Activated T-cell treated with anti-CD3 and anti-CD28 coated beads for 48 hours (primary cell): ENCODE data around the gene PPM1D.
"Not testable (repeated sequence)": the region's sequence is repeated elsewhere in the genome, so short reads cannot be mapped to it uniquely, and the experiment has no call there.

ENCODE experiments used
- DNase-seq: peaks from one replicate; pipeline ENCODE4 v3.0.0-alpha.2; 2020; ENCODE audit warnings: low read depth

PPM1D gene

DNA sequence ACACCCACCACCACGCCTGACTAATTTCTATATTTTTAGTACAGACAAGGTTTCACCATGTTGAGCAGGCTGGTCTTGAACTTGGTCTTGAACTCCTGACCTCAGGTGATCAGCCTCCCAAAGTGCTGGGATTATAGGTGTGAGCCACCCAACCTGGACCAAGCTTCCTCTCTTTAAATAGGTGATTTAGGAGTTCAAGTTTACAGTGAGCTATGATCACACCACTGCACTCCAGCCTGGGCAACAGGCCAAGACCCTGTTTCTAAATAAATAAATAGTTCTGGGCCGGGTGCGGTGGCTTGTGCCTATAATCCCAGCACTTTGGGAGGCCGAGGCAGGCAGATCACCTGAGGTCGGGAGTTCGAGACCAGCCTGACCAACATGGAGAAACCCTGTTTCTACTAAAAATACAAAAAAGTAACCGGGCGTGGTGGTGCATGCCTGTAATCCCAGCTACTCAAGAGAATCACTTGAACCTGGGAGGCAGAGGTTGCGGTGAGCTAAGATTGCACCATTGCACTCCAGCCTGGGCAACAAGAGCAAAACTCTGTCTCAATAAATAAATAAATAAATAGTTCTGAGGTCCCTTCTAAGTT lies 6.5 kb upstream of the PPM1D start:
- DNase-seq = not testable (repeated sequence)

DNA sequence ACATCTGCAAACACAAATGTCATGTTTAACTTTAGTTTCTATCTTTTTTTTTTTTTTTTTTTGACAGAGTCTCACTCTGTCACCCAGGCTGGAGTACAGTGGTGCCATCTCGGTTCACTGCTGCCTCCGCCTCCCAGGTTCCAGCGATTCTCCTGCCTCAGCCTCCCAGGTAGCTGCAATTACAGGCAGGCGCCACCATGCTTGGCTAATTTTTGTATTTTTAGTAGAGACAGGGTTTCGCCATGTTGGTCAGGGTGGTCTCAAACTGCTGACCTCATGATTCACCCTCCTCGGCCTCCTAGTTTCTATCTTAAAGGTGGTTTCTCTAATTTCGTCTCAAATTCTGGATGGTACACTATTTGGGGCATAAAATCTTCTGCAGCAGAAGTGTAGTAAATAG lies 5.8 kb upstream of the PPM1D start:
- not testable (repeated sequence) for DNase-seq

DNA sequence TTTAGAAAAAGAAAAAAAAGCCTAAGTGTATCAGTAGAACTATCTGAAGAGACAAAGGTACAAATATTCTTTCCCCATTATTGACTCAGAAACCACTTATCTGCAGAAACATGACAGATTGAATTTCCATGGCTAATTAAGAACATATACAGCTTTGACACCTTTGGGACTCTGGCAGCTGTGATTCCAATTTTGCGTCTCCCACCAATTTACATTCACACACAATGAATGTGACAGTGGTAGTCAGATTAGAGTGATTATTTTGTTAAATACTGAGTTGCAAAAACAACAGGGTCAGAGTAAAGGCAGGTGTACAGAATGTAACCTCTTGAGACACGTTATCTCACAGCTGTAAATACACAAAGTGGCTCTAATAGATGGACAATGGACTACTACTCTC lies 5.3 kb upstream of the PPM1D start:
- no peak for DNase-seq

DNA sequence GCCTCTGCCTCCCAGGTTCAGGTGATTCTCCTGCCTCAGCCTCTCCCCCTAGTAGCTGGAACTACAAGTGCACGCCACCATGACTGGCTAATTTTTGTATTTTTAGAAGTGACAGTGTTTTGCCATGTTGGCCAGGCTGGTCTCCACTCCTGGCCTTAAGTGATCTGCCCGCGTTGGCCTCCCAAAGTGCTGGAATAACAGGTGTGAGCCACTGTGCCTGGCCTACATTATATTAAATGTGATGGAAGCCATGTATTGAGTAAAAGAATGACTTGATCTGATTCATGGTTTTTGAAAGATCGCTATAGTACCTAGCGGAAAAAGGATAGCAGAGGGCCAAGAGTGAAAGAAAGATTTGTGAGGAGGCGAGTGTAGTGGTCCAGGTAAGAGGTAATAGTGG lies 2.7 kb upstream of the PPM1D start:
- DNase-seq = no peak

GRCh38 chr17:60598001-60598736 lies 1.8 kb upstream of the PPM1D start:
- DNase-seq = no peak

- DNase-seq = no peak
Observed at GRCh38 chr17:60599220-60599619, 773 bp upstream of the PPM1D start.

DNA sequence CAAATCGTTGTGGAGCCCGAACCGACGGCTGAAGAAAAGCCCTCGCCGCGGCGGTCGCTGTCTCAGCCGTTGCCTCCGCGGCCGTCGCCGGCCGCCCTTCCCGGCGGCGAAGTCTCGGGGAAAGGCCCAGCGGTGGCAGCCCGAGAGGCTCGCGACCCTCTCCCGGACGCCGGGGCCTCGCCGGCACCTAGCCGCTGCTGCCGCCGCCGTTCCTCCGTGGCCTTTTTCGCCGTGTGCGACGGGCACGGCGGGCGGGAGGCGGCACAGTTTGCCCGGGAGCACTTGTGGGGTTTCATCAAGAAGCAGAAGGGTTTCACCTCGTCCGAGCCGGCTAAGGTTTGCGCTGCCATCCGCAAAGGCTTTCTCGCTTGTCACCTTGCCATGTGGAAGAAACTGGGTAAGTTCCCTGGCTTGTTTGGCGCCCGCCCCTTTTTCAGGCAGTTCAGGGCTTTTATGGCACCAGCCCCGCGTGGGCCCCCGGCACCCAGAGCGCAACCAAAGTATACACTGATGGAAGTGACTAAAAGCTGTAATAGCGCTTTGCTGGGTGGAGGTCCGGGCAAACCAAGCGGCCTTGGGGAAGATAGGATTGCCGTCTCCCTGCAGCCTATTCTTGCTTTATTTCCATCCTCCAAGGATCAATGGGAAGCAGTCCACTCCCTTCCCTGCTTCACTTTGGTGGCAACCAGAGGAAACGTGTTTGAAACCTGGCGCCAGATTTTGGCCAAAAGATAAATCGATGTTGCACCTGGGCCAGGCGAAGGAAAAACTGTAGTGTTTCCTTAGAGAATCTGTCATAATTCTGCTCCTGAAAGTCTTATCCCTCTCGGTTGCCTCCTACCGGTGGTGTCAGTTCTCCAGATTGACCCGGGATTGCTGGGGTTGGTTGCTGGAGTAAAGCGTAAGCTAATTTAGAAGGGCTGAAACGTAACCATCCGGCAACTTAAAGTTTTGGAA lies 775 bp downstream of the PPM1D start:
- DNase-seq = peak; percentile 54

DNA sequence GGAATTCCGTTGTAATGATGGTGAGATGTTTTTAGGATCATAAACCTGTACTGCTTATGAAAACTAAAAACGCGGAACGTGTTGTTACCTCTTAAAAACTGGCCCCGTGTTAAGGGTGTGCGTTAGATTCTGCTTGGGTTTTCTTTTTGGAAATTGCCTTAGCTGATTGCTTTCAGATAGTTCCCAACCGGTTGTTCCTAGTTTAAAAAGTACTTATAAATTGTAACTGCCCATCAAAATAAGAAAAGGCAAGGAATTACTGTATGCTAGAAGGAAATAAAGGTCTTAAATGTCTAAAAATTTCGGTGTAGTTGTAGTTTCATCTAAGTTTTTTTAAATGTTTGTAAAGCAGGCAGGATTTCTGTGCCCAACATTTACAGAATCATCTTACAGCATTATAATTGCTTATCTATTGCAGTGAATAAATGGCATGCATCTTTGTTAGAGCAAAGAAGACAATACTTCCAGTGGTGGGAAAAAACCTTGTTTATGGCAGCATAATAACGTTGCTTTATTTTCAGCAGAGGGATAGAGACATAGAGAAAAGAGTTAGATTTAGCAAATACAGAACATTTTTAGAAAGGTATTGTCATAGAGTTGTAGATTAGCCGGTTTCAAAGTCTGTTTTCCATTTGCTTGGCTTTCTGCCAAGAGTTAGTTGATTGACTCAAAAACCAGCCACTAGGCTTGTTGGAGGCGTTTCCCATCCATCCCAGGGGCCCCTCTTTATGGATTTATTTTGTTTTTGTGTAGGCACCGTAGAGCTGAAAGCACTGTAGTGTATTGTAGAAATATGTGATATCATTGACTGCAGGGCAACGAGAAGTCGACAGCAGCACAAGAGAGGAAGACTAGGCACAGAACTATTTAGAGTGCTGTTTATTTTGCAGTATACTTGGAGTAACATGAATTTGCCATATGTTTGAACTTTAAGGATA lies 1.7 kb downstream of the PPM1D start:
- DNase-seq = peak; percentile 20

DNA sequence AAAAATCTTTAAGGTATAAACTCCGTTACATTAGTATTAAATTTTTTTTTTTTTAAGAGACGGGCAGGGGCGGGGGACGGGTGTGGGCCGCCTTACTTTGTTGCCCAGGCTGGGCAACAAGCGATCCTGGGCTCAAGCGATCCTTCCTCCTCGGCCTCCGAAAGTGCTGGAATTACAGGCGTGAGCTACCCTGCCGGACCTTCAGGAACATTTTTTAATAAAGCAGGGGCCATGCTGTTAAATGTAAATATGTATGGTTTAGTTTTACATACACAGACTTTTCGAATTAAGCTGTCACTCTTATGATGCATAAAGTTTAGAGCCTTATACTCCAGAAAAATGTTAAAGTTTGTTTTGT lies 2.4 kb downstream of the PPM1D start:
- DNase-seq = no peak

DNA sequence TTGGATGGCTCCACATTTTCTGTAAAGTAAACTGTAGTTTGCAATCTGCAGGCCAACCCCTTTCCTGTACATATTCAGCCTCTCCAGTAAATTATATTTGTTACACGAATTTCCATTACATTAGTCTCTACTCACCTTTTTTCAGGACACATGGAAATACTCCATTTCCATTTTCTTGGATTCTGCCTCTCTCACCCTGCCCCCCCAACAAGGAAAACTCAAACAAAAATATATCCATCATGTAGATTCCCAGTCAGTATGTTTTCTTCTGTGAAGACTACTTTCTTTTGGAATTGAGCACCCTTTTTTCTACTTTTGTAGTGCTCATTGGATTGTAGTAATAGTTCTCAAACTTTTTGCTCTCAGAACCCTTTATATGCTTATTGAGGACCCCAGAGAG lies 2.9 kb downstream of the PPM1D start:
- DNase-seq = no peak

DNA sequence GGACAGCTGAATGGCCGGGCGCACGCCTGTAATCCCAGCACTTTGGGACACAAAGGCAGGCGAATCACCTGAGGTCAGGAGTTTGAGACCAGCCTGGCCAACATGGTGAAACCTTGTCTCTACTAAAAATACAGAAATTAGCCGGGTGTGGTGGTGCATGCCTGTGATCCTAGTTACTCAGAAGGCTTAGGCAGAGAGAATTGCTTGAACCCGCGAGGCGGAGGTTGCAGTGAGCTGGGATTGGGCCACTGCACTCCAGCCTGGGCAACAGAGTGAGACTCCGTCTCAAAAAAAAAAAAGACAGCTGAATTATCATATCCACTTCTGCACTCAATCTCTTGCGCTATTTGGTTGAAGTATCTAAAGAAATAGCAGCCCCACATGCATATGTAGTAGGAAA lies 3.5 kb downstream of the PPM1D start:
- DNase-seq = not testable (repeated sequence)

DNA sequence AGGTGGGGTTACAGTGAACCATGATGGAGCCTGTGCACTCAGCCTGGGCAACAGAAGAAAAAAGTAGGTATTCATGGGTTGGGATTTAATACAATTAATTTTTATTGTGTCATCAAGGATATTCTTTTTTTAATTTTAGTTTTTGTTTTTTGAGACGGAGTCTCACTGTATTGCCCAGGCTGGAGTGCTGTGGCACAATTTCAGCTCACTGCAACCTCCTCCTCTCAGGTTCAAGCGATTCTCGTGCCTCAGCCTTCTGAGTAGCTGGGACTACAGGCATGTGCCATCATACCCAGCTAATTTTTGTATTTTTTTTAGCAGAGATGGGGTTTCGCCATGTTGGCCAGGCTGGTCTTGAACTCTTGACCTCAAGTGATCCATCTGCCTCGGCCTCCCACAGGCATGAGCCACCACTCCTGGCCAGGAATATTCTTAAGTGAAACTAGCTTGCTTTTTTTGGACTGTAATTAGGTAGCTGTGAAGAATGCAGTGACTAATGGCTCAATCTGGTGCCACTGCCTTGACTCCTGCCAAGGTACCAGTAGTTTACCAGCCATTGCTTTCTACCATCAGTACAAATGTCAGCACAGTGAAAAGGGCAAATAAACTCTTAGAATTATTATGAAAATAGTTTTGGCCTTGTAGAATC lies 4.8 kb downstream of the PPM1D start:
- DNase-seq = no peak

- no peak for DNase-seq
Observed at GRCh38 chr17:60606036-60606435, 6.0 kb downstream of the PPM1D start.

GRCh38 chr17:60610473-60610872 lies 10.5 kb downstream of the PPM1D start:
- DNase-seq = no peak

DNA sequence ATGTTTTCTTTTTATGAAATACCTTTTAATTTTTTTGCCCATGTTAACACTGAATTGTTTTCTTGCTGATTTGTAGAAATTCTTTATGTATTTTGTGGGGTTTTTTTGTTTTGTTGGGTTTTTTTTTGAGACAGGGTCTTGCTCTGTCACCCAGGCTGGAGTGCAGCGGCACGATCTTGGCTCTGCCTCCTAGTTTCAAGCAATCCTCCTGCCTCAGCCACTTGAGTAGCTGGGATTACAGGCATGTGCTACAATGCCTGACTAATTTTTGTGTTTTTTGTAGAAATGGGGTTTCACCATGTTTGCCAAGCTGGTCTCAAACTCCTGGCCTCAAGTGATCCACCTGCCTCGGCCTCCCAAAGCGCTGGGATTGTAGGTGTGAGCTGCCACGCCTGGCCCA lies 11.3 kb downstream of the PPM1D start:
- DNase-seq = not testable (repeated sequence)

DNA sequence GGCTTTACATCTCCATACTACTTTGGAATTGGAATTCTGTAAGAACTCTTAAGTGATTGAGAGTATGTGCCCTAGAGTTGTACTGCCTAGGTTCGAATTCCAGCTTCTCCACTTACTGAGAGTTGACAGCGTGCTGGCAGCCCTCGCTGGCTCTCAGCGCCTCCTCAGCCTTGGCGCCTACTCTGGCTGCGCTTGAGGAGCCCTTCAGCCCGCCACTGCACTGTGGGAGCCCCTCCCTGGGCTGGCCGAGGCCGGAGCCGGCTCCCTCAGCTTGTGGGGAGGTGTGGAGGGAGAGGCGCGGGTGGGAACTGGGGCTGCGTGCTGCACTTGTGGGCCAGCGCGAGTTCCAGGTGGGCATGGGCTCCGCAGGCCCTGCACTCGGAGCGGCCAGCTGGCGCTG lies 13.3 kb downstream of the PPM1D start:
- DNase-seq = no peak

DNA sequence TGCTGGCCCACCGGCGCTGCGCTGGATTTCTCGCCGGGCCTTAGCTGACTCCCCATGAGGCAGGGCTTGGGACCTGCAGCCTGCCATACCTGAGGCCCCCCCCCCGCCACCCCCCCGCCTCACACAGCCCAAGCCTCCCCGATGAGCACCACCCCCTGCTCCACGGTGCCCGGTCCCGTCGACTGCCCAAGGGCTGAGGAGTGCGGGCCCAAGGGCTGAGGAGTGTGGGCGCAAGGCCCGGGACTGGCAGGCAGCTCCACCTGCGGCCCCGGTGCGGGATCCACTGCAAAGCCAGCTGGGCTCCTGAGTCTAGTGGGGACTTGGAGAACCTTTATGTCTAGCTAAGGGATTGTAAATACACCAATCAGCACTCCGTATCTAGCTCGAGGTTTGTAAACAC lies 13.8 kb downstream of the PPM1D start:
- not testable (repeated sequence) for DNase-seq

- DNase-seq = not testable (repeated sequence)
Observed at GRCh38 chr17:60614247-60614646, 14.3 kb downstream of the PPM1D start.

- DNase-seq = no peak
Observed at GRCh38 chr17:60615108-60615507, 15.1 kb downstream of the PPM1D start.

- no peak for DNase-seq
Observed at GRCh38 chr17:60615840-60616239, 15.8 kb downstream of the PPM1D start.

DNA sequence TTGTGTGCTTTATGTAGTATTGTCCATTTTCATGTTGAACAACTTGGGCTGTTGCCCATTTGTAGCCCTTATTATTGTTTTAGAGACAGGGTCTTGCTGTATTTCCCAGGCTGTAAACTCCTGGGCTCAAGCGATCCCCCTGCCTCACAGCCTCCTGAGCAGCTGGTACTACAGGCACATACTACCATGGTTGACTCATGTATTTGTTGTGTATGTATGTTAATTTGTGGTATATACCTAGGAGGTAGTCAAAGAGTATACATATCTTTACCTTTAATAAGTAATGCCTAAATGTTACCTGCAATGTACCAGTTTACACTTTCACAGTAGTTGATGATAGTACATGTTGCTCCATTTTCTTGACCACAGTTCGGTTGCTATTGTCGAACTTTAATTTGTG lies 18.1 kb downstream of the PPM1D start:
- DNase-seq = no peak
